PC-9 (cell line): Measurements from ENCODE around the gene IDH3G. TPM values are rescaled to one million over a fixed set of nuclear protein-coding genes. Genes with fewer than 3 reads are reported as not detected.

ENCODE experiments used
- BruUV-seq: library from RNA; stranded (reverse); fragments of 400-500 nt; replicated peaks from 2 replicates; lab custom pipeline; 2021; lab: Mats Ljungman, UMichigan
- CTCF ChIA-PET: fragments of 300-600 bp; sonication (Branson Sonifier 250); formaldehyde crosslinking; loops from one replicate; lab custom pipeline; 2022; ENCODE audit warnings: antibody characterized with exemption; lab: Charles Lee
- POLR2A ChIA-PET: fragments of 300-600 bp; sonication (Branson Sonifier 250); formaldehyde crosslinking; loops from one replicate; lab custom pipeline; 2022; ENCODE audit warnings: antibody characterized with exemption; ENCODE audit not compliant: unreplicated experiment; lab: Charles Lee
- DNase-seq, 2 experiments: peaks; one replicate each; pipeline versions ENCODE4 v3.0.0 to v3.0.0-alpha.2; 2015 to 2022; ENCODE audit warnings: mixed read lengths in 1 of 2
- H2AFZ ChIP-seq: fragments of 200-600 bp; sonication (generic); 2 replicates; pipeline ENCODE4 v1.8.1; 2017; ENCODE audit warnings: antibody characterized with exemption
- H3F3A ChIP-seq: fragments of 200-600 bp; sonication (generic); 2 replicates; pipeline ENCODE4 v1.8.1; 2017; ENCODE audit warnings: antibody characterized with exemption, mild to moderate bottlenecking, low read depth; ENCODE audit not compliant: insufficient read depth
- H3K27ac ChIP-seq: fragments of 200-600 bp; sonication (generic); 2 replicates; pipeline ENCODE4 v1.6.1; 2016; ENCODE audit warnings: mixed run types
- H3K27me3 ChIP-seq: fragments of 200-600 bp; sonication (generic); 2 replicates; pipeline ENCODE4 v1.6.1; 2016; ENCODE audit warnings: low read depth, mixed run types; ENCODE audit not compliant: insufficient read depth
- H3K36me3 ChIP-seq: fragments of 200-600 bp; sonication (generic); 2 replicates; pipeline ENCODE4 v1.6.1; 2016; ENCODE audit warnings: low read depth, mixed run types
- H3K4me1 ChIP-seq: fragments of 200-600 bp; sonication (generic); replicated peaks from 2 replicates; pipeline ENCODE4 v1.6.1; 2016; ENCODE audit warnings: mixed run types; ENCODE audit not compliant: insufficient read depth
- H3K4me2 ChIP-seq: fragments of 200-600 bp; sonication (generic); 2 replicates; pipeline ENCODE4 v1.6.1; 2017; ENCODE audit warnings: mixed run types
- H3K4me3 ChIP-seq: fragments of 200-600 bp; sonication (generic); 2 replicates; pipeline ENCODE4 v1.6.1; 2016; ENCODE audit warnings: mixed run types
- H3K79me2 ChIP-seq: fragments of 200-600 bp; sonication (generic); 2 replicates; pipeline ENCODE4 v1.6.1; 2017; ENCODE audit warnings: low read depth, mixed run types
- H3K9me2 ChIP-seq: fragments of 200-600 bp; sonication (generic); 2 replicates; pipeline ENCODE4 v1.8.1; 2017; ENCODE audit warnings: mild to moderate bottlenecking; ENCODE audit not compliant: insufficient read depth
- H3K9me3 ChIP-seq: fragments of 200-600 bp; sonication (generic); 2 replicates; pipeline ENCODE4 v1.8.1; 2016; ENCODE audit warnings: low read depth; ENCODE audit not compliant: insufficient read depth
- H4K20me1 ChIP-seq: fragments of 200-600 bp; sonication (generic); 2 replicates; pipeline ENCODE4 v1.8.1; 2017; ENCODE audit not compliant: insufficient read depth
- CTCF ChIP-seq: fragments of 200-600 bp; sonication (generic); conservative IDR thresholded peaks from 2 replicates; pipeline ENCODE4 v1.6.1; 2017; ENCODE audit warnings: mixed run types, antibody characterized with exemption, mild to moderate bottlenecking, moderate library complexity
- EZH2 ChIP-seq: fragments of 200-600 bp; sonication (generic); IDR thresholded peaks from 2 replicates; pipeline ENCODE4 v1.8.0; 2017; ENCODE audit warnings: antibody characterized with exemption, low read depth
- intact Hi-C: fragments of 100-400 bp; cut with micrococcal nuclease; formaldehyde crosslinking; loops from one replicate; pipeline ENCODE4 v1.10.0; 2022; ENCODE audit not compliant: unreplicated experiment
- total RNA-seq: library from RNA; stranded (reverse); gene quantifications from 2 replicates; pipeline ENCODE4 v1.2.3, GENCODE V29; 2021

The IDH3G gene
- total RNA-seq, 1 experiment from 2014 or later: 63.4 TPM

- Histone ChIP-seq H3K9me2 (no peaks in the 10 kb centered on the region), H3K36me3 (no peaks in the 10 kb centered on the region; the same call in 1 of the 2 replicates), H3K27ac (no peak overlapping the region), H3F3A (no peaks in the 10 kb centered on the region), H3K4me2 (no peak overlapping the region), H3K9me3 (no peaks in the 10 kb centered on the region), H2AFZ (no peak overlapping the region), H3K79me2 (no peaks in the 10 kb centered on the region), H3K4me3 (no peak overlapping the region), H4K20me1 (no peaks in the 10 kb centered on the region), H3K27me3 (no peaks in the 10 kb centered on the region), H3K4me1 (no peaks in the 10 kb centered on the region)
- CTCF ChIA-PET: interaction anchor here (0.7 kb wide), 1 partner anchor 11 kb away, joined by 4 read pairs; no protein-coding TSS in a partner anchor
- DNase-seq: no peak
- POLR2A ChIA-PET: no interaction called here
- intact Hi-C loops: no loop called here
- TF ChIP-seq CTCF (no peak), EZH2 (no peak)
- BruUV-seq: no TSS peak
Observed at GRCh38 chrX:153739754-153740486, 54.3 kb downstream of the IDH3G start.

DNA sequence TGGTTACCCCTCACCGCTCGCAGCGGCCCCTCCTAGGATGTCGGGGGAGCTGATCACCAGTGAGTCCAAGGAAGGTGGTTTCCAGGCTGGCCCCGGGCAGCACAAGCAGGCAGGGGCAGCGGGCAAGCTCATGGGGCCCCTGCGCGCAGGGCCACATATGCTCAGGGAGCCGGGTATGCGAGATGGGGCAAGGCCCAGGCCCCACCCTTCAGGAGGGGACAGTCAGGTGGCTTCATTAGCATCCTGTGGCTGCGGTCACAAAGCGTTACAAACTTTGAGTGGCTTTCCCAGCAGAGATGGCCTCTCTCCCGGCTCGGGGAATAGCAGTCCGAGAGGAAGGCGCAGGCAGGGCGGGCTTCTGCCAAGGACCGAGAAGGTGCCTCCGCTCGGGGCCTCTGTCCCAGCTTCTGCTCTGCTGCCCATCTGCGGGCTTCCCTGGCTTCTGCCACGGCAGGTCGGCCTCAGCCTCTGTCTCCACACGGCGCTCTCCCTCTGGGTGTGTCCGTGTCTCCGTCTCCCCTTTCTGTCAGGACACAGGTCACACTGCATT, 56.0 kb downstream of the IDH3G start:
- no peaks in the 10 kb centered on the region for H3K9me3 ChIP-seq
- no TSS peak for BruUV-seq
- no peaks in the 10 kb centered on the region for H3K79me2 ChIP-seq
- no peak overlapping the region for H3K4me2 ChIP-seq
- DNase-seq: no peak
- no peaks in the 10 kb centered on the region for H3K27me3 ChIP-seq
- no peaks in the 10 kb centered on the region; the same call in 1 of the 2 replicates for H3K36me3 ChIP-seq
- POLR2A ChIA-PET: no interaction called here
- no peaks in the 10 kb centered on the region for H3K9me2 ChIP-seq
- H3K4me3 ChIP-seq: no peak overlapping the region
- H3F3A ChIP-seq: no peaks in the 10 kb centered on the region
- intact Hi-C loops: no loop called here
- H3K27ac ChIP-seq: no peak overlapping the region
- TF ChIP-seq EZH2 (no peak), CTCF (no peak)
- H3K4me1 ChIP-seq: peaks cover 2% of the 10 kb centered on the region; the same call in 1 of the 2 replicates
- H2AFZ ChIP-seq: no peak overlapping the region
- H4K20me1 ChIP-seq: no peaks in the 10 kb centered on the region
- CTCF ChIA-PET: no interaction called here

DNA sequence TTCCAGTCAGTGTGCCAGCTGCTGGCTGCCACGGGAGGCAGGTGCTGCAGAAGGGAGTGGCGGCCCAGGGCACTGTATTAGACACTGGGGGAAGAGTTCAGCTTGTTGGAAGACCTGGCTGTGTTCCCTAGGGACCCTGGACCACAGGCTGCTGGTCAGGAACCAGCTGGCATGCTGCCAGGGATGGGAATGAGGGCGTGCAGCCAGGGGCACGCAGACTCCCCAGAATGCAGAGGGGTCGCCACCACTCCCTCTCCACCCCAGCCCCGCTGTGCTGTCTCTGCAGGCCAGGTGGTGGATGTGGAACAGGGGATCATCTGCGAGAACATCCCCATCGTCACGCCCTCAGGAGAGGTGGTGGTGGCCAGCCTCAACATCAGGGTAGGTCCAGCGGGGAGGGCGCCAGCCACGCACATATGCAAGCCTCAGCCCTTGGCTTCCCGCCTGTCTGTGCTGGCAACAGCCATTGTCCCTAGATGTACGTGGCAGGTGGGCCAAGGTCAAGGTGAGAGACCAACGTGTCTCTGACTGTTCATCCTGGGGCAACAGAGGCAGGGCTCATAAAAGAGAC, 57.2 kb downstream of the IDH3G start:
- peaks cover 9% of the 10 kb centered on the region for H3F3A ChIP-seq
- no peaks in the 10 kb centered on the region for H3K79me2 ChIP-seq
- H3K4me1 ChIP-seq: peaks cover 14% of the 10 kb centered on the region
- no peaks in the 10 kb centered on the region for H4K20me1 ChIP-seq
- CTCF ChIA-PET: no interaction called here
- no peak for DNase-seq
- H3K36me3 ChIP-seq: peaks cover under 1% of the 10 kb centered on the region; the same call in 1 of the 2 replicates
- H3K27me3 ChIP-seq: no peaks in the 10 kb centered on the region
- intact Hi-C loops: no loop called here
- H3K27ac ChIP-seq: no peak overlapping the region
- no peak for TF ChIP-seq EZH2
- no peak for TF ChIP-seq CTCF
- no peaks in the 10 kb centered on the region for H3K9me3 ChIP-seq
- H3K4me2 ChIP-seq: no peak overlapping the region
- no peak overlapping the region for H2AFZ ChIP-seq
- H3K4me3 ChIP-seq: no peak overlapping the region
- no peaks in the 10 kb centered on the region for H3K9me2 ChIP-seq
- POLR2A ChIA-PET: no interaction called here
- no TSS peak for BruUV-seq
